ENCODE data around the gene GRIN2C.
"Not testable (repeated sequence)": the region's sequence is repeated elsewhere in the genome, so short reads cannot be mapped to it uniquely, and the experiment has no call there.

GRIN2C gene

DNA sequence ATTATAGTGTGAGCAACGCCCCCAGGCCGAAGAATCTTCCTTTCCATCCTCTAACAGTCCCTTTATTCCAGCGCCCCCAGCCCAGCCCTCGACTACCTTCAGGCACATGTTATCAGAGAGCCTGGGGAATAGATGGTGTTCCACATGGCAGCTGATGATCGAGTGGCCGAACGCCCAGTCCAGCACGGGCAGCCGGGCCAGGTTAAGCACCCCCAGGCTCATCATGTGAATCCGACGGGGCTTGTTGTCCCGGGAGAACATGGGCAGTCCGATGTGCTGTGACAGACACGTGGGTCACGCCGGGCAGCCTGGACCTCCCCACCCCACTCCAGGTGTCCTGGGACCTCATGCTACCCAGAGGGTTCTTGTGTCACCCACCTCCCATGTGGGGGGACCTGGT, 19.6 kb upstream of the GRIN2C start:
- no peak for DNase-seq (ENCODE audit: low read depth)

DNA sequence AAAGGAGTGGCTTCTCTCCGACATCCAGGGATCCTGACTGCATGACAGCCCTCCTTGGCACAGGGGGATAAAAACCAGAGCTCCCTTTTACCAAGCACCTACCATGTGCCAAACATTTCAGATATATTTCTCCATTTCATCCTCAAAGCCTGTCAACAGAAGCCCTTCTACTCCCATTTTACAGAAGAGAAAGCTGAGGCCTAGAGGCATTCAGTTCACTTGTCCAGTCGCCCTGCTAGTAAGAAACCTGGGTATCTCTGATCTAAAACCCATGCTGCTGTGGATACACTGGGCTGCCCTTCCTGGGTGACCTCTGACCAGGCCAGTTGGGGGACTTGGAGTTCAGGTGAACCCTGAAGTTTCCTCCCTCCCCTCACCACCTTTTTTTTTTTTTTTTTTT, 19.0 kb upstream of the GRIN2C start:
- DNase-seq (ENCODE audit: low read depth), result no peak

DNA sequence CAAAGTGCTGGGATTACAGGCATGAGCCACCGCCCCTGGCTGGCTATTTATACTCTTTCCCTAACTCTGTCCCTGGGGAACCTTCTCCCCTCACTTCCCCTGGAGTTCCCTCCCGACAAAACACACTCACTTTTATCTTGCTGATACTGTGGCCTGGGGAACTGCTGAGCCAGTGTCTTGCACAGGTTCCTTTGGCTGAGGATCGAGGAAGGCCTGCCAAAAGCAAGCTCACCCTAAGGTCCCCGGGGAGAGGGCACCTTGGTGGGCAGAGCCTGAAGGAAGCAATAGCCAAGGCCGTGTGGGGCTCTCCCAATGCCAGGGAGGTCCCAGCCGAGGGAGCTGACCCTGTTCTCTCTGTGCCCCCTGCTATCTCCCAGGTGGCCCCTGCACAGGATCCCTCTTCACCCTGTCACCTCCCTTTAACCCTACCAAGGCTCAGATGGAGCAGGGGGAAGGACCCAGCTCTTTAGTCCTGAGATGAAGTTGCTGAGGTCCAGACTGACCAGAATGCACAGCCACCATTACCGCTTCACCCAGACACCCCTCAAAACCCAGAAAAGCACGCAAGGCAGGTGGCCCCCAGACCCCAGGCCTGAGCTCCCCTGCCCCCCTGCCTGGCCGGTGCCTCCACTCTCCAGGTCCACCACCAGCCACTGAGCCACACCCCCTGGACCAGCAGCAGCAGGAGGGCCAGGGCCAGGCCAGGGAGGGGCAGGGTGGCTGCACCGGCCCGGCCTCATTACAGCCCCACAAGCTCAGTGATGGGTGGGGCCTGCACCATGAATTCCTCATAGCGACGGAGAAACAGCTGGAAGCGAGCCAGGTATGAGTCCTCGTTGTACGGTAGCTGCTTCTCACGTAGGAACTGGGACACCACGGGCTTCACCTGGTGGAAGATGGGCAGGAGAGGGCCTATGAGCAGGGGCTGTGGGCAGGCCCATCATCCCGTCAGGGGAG, 18.2 kb upstream of the GRIN2C start:
- no peak for DNase-seq (ENCODE audit: low read depth)

DNA sequence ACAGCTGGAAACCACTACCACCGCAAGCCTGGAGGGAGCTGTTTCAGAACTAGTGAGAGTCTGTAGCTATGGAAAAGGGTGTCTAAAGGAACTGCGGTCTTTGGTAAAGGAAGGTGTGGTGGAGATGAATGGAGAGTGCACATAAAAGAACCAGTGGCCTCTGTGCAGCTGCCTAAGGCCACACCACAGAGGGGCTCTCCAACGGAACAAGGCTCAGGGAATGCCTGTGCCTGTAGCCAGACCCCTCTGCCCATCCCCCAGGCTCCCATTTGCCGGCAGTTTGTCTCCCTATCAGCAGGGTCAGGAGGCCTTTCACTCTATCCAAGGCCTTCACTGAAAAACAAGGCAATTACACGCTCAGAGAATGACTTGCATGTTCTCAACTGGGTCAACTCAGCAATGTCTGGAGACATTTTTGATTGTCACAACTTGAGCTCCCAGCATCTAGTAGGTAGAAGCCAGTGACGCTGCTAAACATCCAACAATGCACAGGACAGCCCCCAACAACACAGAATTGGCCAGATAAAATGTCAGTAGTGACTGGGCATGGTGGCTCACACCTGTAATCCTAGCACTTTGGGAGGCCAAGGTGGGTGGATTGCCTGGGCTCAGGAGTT, 16.4 kb upstream of the GRIN2C start:
- DNase-seq (ENCODE audit: low read depth), result no peak

DNA sequence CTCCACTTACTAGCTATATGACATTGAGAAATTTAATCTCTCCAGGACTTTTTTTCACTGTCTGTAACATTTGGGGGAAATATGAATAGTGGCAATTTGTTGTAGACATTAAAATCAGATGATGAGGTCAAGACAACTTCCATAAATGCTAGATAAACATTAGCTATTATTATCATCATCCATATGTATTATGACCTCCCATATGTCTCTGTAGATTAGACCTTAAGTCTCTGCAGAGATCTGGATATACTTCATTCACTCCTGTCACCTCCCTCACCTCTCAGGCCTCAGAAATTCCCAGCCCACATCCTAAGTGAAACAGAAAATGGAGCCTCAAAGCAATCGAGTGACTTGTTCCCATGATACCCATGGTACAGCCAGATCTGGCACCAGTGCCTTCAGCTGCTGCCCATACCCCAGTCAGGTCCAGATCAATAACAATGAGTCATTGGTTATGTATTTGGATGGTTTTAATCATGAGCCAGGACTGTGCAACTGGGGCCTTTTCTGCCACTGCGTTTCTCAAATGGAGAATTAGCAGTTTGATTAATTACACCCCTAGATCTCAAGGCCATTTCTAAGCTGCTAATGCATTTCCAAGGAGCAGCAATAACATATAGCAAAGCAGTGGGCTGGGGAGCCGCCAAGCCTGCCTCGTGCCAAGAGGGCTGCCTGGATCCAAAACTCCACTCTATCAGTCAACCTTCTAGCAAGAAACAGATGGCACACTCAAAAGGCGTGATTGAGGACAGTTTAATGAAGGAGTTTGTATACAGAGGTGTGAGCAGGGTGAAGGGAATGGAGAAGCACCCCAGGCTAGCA, 15.7 kb upstream of the GRIN2C start:
- DNase-seq (ENCODE audit: low read depth), result no peak

DNA sequence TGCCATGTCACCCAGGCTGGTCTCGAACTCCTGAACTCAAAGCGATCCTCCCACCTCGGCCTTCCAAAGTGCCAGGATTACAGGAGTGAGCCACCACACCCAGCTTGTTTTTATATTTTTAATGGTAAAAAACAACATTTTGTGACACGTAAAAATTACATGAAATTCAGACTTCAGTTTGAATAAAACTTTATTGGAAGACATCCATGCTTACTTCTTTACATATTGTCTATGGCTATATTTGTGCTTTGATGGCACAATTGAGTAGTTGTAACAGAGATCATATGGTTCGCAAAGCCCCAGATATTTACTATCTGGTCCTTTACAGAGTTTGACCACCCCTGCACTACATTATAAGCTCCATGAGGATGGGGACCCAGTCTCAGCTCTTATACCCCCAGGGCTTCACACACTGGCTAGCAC, 14.9 kb upstream of the GRIN2C start:
- no peak for DNase-seq (ENCODE audit: low read depth)

DNA sequence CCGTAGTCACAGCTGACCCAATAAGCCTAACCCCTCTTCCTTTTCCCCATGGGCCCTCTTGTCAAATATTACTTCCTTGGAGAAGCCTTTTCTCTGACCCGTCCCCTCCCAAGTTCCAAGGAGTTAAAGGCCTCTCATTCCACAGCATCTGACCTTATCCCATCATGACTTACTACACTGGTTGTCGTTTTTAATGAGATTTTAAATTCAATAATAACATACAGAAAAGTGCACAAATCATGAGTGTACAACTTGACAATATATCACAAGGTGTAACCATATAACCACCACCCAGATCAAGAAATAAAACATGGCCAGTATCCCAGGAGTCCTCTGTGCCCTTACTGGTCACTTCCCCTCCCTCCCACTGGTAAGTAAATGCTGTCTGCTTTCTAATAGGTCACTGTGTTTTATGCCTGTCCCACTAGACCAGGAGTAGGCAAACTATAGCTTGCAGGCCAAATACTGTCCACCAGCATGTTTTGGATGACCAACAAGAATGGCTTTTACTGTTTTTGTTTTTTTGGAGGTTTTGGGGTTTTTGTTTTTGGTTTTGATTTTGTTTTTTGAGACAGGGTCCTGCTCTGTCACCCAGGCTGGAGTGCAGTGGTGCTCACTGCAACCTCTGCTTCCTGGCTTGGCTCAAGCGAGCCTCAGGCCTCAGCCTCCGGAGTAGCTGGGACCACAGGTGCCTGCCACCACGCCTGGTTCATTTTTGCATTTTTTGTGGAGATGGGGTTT, 14.4 kb upstream of the GRIN2C start:
- no peak for DNase-seq (ENCODE audit: low read depth)

DNA sequence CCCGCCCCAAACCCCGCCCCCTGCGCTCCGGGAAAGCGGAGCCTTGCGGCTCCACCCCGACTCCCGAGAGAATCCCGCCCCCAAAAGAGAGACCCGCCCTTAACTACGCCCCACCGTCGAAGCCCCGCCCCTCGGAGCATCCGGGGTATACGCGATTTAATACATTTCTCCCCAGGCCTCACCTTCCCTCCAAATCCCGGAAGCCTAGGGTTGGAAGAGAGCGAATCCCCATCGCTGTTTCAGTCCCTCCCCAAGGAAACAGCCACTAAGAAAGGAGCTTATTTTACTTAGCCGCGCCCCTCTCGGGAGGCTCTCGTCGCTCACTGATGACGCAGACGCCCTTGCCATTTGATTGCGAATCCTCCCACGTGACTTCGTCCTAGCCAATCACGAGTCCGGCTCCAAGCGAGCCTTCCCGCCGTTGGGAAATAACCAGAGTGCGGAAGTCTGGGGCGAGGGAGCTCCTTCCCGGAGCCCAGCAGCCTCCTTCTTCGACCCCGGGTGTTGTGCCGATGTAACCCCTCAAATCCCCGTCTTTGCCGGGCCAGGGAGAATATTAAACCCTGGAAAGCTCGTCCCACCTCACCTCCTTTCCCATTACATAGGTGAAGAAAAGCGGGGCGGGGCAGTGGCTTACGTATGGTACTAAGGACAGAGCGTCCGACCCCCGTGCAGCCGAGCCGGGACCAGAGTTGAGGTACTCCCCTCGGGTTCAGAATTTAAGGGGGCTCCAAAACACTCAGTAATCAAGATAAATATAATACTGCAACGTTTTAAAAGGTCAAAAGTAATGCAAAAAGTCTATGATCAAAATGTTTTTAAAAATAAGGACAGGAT, 13.6 kb upstream of the GRIN2C start:
- peak; percentile 98 for DNase-seq (ENCODE audit: low read depth)

DNA sequence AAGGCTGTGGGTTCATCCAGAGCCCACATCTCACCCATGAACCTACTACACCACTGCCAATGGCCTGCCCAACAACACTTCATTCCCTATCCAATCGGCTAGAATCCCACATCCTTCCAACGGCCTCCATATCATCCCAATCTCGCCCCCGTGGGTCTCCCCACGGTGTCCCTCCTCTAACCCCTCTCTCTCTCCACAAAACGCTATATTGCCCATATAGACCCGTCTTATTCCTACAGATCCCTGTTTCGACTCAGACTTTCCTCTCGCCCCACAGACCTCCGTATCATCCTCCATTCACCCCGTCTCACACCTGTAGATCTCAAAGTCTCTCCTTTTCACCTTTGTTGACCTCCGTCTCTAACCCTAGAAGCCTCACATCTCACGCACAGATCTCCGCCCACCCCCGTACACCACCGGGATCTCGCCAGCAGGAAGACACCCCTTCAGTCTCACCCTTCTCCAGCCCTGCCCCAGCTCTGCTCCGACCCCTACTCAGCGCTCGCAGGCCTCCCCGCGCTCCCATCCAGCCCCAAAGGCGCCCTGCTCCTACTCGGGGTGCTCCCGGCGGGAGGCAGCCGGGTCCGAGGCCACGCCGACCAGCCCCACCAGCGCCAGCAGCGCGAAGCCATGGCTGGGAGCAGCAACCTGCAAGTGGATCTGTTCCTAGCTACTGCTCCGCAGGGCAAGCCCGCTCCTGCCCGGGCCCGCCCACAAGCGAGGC, 12.8 kb upstream of the GRIN2C start, which contains the start of gene FDXR:
FDXR (minus strand) TSS at position 682 of the 724 bp plus-strand sequence; CDS start at position 632, 50 bp downstream.
- DNase-seq (ENCODE audit: low read depth), result no peak

DNA sequence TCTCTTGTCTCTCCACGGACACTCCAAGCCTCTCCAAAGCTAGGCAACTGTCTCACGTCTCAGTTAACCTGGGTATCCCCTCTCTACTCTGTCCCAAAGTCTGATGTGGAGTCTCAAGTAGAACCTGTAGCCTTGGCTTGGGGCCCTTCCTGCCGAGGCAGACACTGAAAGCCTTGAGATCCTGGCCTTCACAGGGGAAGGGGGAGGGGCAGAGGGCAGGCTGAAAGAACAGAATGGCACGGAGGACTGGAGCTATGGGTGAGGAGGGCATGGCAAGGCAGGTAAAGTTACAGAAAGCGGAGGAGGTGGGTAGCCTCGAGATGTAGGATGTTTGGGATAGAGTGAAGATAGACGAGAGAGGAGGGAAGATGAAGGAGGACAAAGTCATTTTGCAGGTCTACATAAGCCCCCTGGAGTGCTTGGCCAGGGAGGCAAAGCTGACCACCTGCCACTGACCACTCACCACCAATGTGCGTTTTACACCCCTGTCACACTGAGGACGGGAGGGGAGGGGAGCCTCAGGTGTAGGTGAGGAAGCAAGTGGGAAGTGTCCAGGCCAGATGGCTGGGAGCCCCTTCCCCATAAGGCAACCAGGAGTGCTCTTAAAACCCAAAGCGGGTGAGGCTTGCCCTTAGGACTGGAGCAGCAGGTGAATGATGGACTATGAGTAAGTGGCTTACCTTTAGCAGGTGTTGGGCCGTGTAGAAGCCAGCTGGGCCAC, 11.8 kb upstream of the GRIN2C start:
- no peak for DNase-seq (ENCODE audit: low read depth)

DNA sequence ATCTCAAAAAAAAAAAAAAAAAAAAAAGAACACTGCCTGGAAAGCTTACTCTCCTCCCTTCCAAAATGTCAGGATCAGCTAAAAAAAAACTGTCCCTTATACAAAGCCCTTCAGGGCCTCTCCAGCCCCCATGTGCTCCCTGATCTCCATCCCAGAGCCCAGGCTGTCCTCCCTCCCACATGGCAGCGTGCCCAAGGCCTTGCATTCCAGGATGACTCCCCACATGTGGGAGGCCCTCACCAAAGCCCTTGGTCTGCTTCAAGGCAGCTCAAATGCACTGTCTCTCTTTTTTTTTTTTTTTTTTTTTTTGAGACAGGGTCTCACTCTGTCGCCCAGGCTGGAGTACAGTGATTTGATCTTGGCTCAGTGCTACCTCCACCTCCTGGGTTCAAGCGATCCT, 10.8 kb upstream of the GRIN2C start:
- DNase-seq (ENCODE audit: low read depth), result no peak

DNA sequence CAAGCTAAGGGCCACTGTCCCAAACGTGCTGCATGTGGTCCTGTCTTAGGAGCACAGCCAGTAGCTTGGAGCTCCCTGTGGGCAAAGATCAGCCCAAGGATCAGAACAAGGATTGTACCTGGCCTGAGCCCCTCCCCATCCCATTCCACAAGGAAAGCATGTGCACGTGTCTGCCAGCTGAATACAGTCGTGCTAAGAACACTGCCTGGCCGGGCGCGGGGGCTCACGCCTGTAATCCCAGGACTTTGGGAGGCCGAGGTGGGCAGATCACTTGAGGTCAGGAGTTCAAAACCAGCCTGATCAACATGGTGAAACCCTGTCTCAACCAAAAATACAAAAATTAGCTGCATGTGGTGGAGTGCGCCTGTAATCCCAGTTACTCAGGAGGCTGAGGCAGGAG, 10.3 kb upstream of the GRIN2C start:
- DNase-seq (ENCODE audit: low read depth), result not testable (repeated sequence)

DNA sequence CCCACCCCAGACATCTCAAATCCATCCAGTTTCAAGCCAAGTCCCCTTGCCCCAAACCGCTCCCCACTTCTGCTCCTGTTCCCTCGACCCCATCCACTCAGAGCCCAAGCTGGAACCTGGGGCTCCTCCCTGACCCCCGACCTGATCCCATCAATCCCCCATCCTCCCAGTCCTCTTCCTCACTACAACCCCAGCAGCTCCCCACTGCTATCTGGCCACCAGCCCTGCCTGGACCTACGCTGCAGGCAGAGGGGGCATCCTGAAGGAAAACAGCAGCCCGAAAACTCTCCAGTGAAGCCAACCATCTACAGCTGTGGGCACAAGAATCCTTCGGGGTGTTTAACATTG, 9.2 kb upstream of the GRIN2C start:
- no peak for DNase-seq (ENCODE audit: low read depth)

DNA sequence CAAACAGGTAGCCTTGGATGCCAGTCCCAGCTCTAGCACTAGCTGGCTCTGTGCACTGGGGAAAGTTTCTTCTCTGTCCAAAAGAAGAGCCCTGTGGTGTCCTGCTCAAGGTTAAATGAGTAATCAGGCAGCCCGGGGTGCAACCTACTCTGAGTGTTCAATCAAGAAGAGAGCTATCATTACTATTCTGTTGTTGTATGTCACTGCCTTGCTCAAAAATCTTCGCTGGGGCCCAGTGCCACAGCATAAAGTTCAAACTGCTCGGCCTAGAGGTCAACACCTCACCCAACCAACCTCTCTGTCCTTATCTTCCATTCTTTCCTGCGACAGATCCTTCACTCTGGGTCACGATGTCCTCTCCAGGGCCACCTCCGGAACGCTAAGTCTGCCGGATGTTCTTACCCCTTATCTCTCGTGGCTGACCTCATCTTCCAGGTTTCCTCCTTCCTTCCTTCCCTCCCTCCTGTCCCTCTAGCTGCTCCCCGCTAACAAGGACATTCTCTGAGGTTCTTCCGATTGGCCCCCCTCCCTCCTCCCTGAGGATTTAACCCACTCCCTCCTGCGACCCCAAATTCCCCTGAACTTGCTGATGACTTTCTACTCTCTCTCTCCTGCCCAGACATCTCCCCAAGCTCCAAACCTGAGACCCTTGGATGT, 8.7 kb upstream of the GRIN2C start:
- no peak for DNase-seq (ENCODE audit: low read depth)

DNA sequence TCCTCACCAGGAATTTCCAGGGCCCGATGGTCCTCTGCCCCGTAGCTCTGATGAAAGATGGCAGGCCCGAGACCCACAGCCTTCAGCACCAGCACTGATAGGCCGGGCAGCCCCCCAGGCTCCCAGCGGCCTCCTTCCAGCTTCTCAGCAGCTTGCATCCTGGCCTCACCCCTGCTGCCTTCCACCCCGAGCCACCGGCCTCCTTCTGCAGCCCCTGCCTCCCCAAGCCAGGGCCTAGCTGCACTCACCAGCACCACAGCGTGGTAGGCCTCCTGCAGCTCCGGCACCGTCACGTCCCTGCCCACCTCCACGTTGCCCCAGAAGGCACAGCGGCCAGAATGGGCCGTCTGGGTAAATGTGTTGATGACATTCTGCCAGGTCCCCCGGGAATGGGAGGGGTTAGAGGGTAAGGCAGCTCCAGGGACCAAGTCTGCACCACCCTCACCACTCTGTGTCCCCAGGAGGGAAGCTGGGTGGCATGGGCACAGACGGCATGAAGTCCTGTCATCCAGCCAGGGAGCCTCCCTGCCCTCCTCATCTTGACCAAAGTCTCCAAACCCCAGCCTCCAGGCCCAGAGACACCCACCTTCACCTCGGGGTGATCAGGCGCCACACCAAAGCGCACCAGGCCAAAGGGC, 6.6 kb upstream of the GRIN2C start:
- DNase-seq (ENCODE audit: low read depth), result no peak

DNA sequence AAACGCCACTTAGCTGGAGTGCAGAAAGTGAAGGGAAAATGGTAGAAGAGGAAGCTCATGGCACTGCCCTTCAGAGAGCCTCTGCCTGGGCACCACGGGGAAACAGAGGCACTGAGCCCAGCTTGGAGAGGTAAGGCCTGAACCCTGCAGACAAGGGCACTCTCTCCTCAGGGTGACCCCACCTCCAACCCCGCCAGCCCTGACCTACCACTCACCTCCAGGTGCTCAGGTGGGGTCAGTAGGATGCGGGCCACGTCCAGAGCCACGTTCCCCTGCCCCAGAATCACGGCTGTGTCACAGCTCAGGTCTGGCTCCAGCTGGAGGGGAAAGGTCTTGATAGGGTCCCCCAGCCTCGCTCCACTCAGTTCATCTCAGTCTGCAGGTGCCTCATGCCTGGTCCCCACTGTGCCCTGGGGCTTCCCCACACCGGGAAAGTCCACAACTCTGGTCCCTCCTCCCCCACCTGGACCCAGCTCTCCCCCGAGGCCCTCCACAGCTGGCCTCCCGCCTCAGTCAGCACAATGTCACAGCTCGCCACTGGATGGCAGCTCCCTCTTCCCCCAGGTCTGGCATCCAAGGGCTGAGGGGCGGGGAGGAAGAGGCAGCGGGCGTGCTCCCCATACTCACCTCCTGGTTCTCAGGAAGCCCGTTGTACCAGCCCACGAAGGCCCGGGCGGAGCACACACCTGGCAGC, 6.0 kb upstream of the GRIN2C start:
- DNase-seq (ENCODE audit: low read depth), result no peak

DNA sequence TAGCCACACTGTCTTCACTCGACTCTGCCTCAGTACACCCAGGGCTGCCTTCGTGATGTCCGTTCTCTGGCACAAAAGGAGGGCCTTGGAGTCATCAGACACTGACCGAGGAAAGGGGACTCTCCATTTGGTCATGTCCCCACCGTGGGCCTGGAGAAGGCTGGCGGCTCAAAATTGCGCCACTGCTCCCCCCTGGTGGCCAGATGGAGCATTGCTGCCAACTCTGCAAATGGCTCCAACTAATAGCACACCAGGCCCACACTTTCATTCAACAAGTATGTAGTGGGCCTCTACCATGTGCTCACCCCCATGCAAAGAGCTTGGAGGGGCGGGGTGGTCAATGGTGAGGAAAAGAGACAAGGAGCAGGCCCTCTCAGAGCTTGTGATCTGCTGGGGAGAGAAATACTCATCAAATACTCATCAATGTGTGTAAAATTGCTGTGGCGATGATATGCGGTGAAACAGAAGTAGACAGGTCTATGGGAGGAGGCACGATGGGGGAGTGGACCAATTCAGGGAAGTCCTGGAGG, 5.2 kb upstream of the GRIN2C start:
- DNase-seq (ENCODE audit: low read depth), result peak; percentile 63
